Mesendoderm (in vitro differentiated cells): ENCODE data around the gene DCBLD1.

Source experiments
- DNase-seq: peaks from one replicate; pipeline ENCODE4 v3.0.0; 2013
- H2AK5ac ChIP-seq: 2 replicates; pipeline ENCODE4 v1.6.1; 2013; ENCODE audit warnings: low read length, inconsistent platforms
- H2BK120ac ChIP-seq: 2 replicates; pipeline ENCODE4 v1.6.1; 2013; ENCODE audit warnings: low read depth, mild to moderate bottlenecking, low read length, moderate library complexity, mixed read lengths
- H2BK15ac ChIP-seq: replicated peaks from 2 replicates; pipeline ENCODE4 v1.6.1; 2013; ENCODE audit warnings: low read depth, mild to moderate bottlenecking, moderate library complexity
- H2BK5ac ChIP-seq: 2 replicates; pipeline ENCODE4 v1.6.1; 2013; ENCODE audit warnings: low read length, inconsistent platforms
- H3K18ac ChIP-seq: 2 replicates; pipeline ENCODE4 v1.6.1; 2013; ENCODE audit warnings: mild to moderate bottlenecking, low read length, mixed read lengths
- H3K23ac ChIP-seq: one replicate; pipeline ENCODE4 v1.6.1; 2013; ENCODE audit warnings: low read length
- H3K27ac ChIP-seq: 2 replicates; pipeline ENCODE4 v1.5.1; 2013; ENCODE audit warnings: low read depth, mild to moderate bottlenecking, inconsistent platforms, low read length, moderate library complexity
- H3K27me3 ChIP-seq: 2 replicates; pipeline ENCODE4 v1.6.1; 2013; ENCODE audit warnings: low read length, control low read depth, mild to moderate bottlenecking, inconsistent platforms; ENCODE audit not compliant: insufficient read depth, poor library complexity
- H3K36me3 ChIP-seq: 2 replicates; pipeline ENCODE4 v1.6.1; 2013; ENCODE audit warnings: low read length, inconsistent platforms; ENCODE audit not compliant: control insufficient read depth, insufficient read depth
- H3K4ac ChIP-seq: one replicate; pipeline ENCODE4 v1.6.1; 2013; ENCODE audit warnings: low read depth, mild to moderate bottlenecking, low read length, moderate library complexity
- H3K4me1 ChIP-seq: 2 replicates; pipeline ENCODE4 v1.6.1; 2013; ENCODE audit warnings: low read depth, low read length, inconsistent platforms; ENCODE audit not compliant: control insufficient read depth
- H3K4me2 ChIP-seq: 2 replicates; pipeline ENCODE4 v1.6.1; 2013; ENCODE audit warnings: low read length
- H3K4me3 ChIP-seq: 2 replicates; pipeline ENCODE4 v1.5.1; 2013; ENCODE audit warnings: mild to moderate bottlenecking, low read length
- H3K56ac ChIP-seq: one replicate; pipeline ENCODE4 v1.6.1; 2013; ENCODE audit warnings: low read length
- H3K79me1 ChIP-seq: 2 replicates; pipeline ENCODE4 v1.6.1; 2013; ENCODE audit warnings: low read length, inconsistent platforms
- H3K79me2 ChIP-seq: 2 replicates; pipeline ENCODE4 v1.6.1; 2013; ENCODE audit warnings: mild to moderate bottlenecking, low read length; ENCODE audit not compliant: control insufficient read depth, insufficient read depth
- H3K9ac ChIP-seq: 2 replicates; pipeline ENCODE4 v1.6.1; 2013; ENCODE audit warnings: low read length, inconsistent platforms
- H4K5ac ChIP-seq: one replicate; pipeline ENCODE4 v1.6.1; 2013; ENCODE audit warnings: low read length
- H4K8ac ChIP-seq: one replicate; pipeline ENCODE4 v1.6.1; 2013; ENCODE audit warnings: low read depth, mild to moderate bottlenecking, control low read depth, low read length, moderate library complexity
- WGBS: extraction: QIAGEN DNeasy Blood & Tissue Kit; methylation state at CpG from one replicate; pipeline ENCODE4 v1.1.7; 2013; ENCODE audit warnings: low lambda C conversion rate, missing lambda C conversion rate; ENCODE audit not compliant: insufficient coverage; ENCODE audit errors: extremely low coverage; 5-methylcytosine and 5-hydroxymethylcytosine counted together

DCBLD1 gene

GRCh38 chr6:117495869-117496268 is 13.4 kb downstream of the DCBLD1 start:
- Histone ChIP-seq H2BK120ac (no peak overlapping the region), H2BK5ac (no peak overlapping the region), H3K4me1 (no peaks in the 10 kb centered on the region), H3K56ac (no peak overlapping the region), H2AK5ac (no peak overlapping the region), H3K79me1 (peaks cover 3% of the 10 kb centered on the region), H3K23ac (no peak overlapping the region), H4K5ac (no peak overlapping the region), H3K4me2 (no peak overlapping the region), H3K36me3 (no peaks in the 10 kb centered on the region), H2BK15ac (no peak overlapping the region), H3K4me3 (no peak overlapping the region), H3K4ac (no peak overlapping the region), H4K8ac (no peak overlapping the region), H3K27me3 (no peaks in the 10 kb centered on the region), H3K27ac (no peak overlapping the region), H3K79me2 (peaks cover 2% of the 10 kb centered on the region), H3K9ac (no peak overlapping the region), H3K18ac (no peak overlapping the region)
- DNase-seq = no peak
- no CpG with 5 or more reads among the region's 2 CpGs for WGBS

GRCh38 chr6:117496383-117496990 is 14.0 kb downstream of the DCBLD1 start:
- H2BK120ac ChIP-seq = no peak overlapping the region
- H3K18ac ChIP-seq = no peak overlapping the region
- no peak overlapping the region for H2BK15ac ChIP-seq
- H3K4ac ChIP-seq = no peak overlapping the region
- no peaks in the 10 kb centered on the region for H3K36me3 ChIP-seq
- no peaks in the 10 kb centered on the region for H3K4me1 ChIP-seq
- no peak overlapping the region for H4K5ac ChIP-seq
- no CpG with 5 or more reads among the region's 1 CpG for WGBS
- H3K79me2 ChIP-seq = peaks cover 2% of the 10 kb centered on the region
- peaks cover 3% of the 10 kb centered on the region for H3K79me1 ChIP-seq
- no peak overlapping the region for H4K8ac ChIP-seq
- no peak overlapping the region for H2BK5ac ChIP-seq
- no peak overlapping the region for H3K4me2 ChIP-seq
- no peak overlapping the region for H3K9ac ChIP-seq
- H3K23ac ChIP-seq = no peak overlapping the region
- no peak overlapping the region for H2AK5ac ChIP-seq
- no peak overlapping the region for H3K4me3 ChIP-seq
- H3K27me3 ChIP-seq = no peaks in the 10 kb centered on the region
- no peak overlapping the region for H3K27ac ChIP-seq
- no peak for DNase-seq
- H3K56ac ChIP-seq = no peak overlapping the region

- no peaks in the 10 kb centered on the region for H3K4me1 ChIP-seq
These were observed 14.8 kb downstream of the DCBLD1 start for GRCh38 chr6:117497237-117497636.

GRCh38 chr6:117498159-117498558 is 15.7 kb downstream of the DCBLD1 start:
- no peak for DNase-seq
- no peak overlapping the region for H2BK5ac ChIP-seq

More at GRCh38 chr6:117497237-117497636, 14.8 kb downstream of the DCBLD1 start:
- Histone ChIP-seq H2BK5ac (no peak overlapping the region), H3K79me2 (peaks cover 2% of the 10 kb centered on the region), H3K36me3 (no peaks in the 10 kb centered on the region), H3K27ac (no peak overlapping the region), H2BK15ac (no peak overlapping the region), H3K27me3 (no peaks in the 10 kb centered on the region), H4K8ac (no peak overlapping the region), H4K5ac (no peak overlapping the region), H3K79me1 (peaks cover 3% of the 10 kb centered on the region), H3K18ac (no peak overlapping the region), H2AK5ac (no peak overlapping the region), H3K4me3 (no peak overlapping the region), H3K9ac (no peak overlapping the region), H3K56ac (no peak overlapping the region), H3K4me2 (no peak overlapping the region), H2BK120ac (no peak overlapping the region), H3K4ac (no peak overlapping the region), H3K23ac (no peak overlapping the region)
- WGBS = no CpG with 5 or more reads among the region's 1 CpG
- no peak for DNase-seq

GRCh38 chr6:117501722-117502121 is 19.2 kb downstream of the DCBLD1 start:
- H2BK5ac ChIP-seq = no peak overlapping the region
- H4K5ac ChIP-seq = no peak overlapping the region
- H3K79me1 ChIP-seq = no peaks in the 10 kb centered on the region
- no peaks in the 10 kb centered on the region for H3K79me2 ChIP-seq
- DNase-seq = no peak
- H3K27me3 ChIP-seq = no peaks in the 10 kb centered on the region
- H2AK5ac ChIP-seq = no peak overlapping the region
- no peak overlapping the region for H2BK15ac ChIP-seq
- H3K4ac ChIP-seq = no peak overlapping the region
- no peaks in the 10 kb centered on the region for H3K4me1 ChIP-seq
- H3K36me3 ChIP-seq = no peaks in the 10 kb centered on the region
- no peak overlapping the region for H3K4me3 ChIP-seq
- H4K8ac ChIP-seq = no peak overlapping the region
- H2BK120ac ChIP-seq = no peak overlapping the region
- H3K18ac ChIP-seq = no peak overlapping the region
- H3K4me2 ChIP-seq = no peak overlapping the region
- no CpG with 5 or more reads among the region's 2 CpGs for WGBS
- H3K56ac ChIP-seq = no peak overlapping the region
- no peak overlapping the region for H3K23ac ChIP-seq
- H3K9ac ChIP-seq = no peak overlapping the region
- no peak overlapping the region for H3K27ac ChIP-seq

More at GRCh38 chr6:117498159-117498558, 15.7 kb downstream of the DCBLD1 start:
- no peak overlapping the region for H2AK5ac ChIP-seq
- H3K36me3 ChIP-seq = no peaks in the 10 kb centered on the region
- H2BK15ac ChIP-seq = no peak overlapping the region
- H3K4ac ChIP-seq = no peak overlapping the region
- H3K27me3 ChIP-seq = no peaks in the 10 kb centered on the region
- no peak overlapping the region for H2BK120ac ChIP-seq
- H3K23ac ChIP-seq = no peak overlapping the region
- H4K5ac ChIP-seq = no peak overlapping the region
- no peak overlapping the region for H3K18ac ChIP-seq
- H3K4me1 ChIP-seq = no peaks in the 10 kb centered on the region
- H3K79me2 ChIP-seq = peaks cover 2% of the 10 kb centered on the region
- H3K9ac ChIP-seq = no peak overlapping the region
- no peak overlapping the region for H3K56ac ChIP-seq
- peaks cover 3% of the 10 kb centered on the region for H3K79me1 ChIP-seq
- H3K4me3 ChIP-seq = no peak overlapping the region
- H3K27ac ChIP-seq = no peak overlapping the region
- H4K8ac ChIP-seq = no peak overlapping the region
- no peak overlapping the region for H3K4me2 ChIP-seq
- no CpG with 5 or more reads among the region's 2 CpGs for WGBS

GRCh38 chr6:117502580-117502979 is 20.1 kb downstream of the DCBLD1 start:
- H2AK5ac ChIP-seq = no peak overlapping the region
- no peak overlapping the region for H2BK15ac ChIP-seq
- H3K27ac ChIP-seq = no peak overlapping the region
- no peaks in the 10 kb centered on the region for H3K79me2 ChIP-seq
- no peak overlapping the region for H3K4me2 ChIP-seq
- H3K4me3 ChIP-seq = no peak overlapping the region
- no peaks in the 10 kb centered on the region for H3K79me1 ChIP-seq
- H4K8ac ChIP-seq = no peak overlapping the region
- H3K56ac ChIP-seq = no peak overlapping the region
- H3K27me3 ChIP-seq = no peaks in the 10 kb centered on the region
- no peaks in the 10 kb centered on the region for H3K36me3 ChIP-seq
- no peak overlapping the region for H3K9ac ChIP-seq
- no peak for DNase-seq
- no peaks in the 10 kb centered on the region for H3K4me1 ChIP-seq
- no peak overlapping the region for H3K18ac ChIP-seq
- WGBS = no CpG with 5 or more reads among the region's 1 CpG
- H3K23ac ChIP-seq = no peak overlapping the region
- H4K5ac ChIP-seq = no peak overlapping the region
- H2BK120ac ChIP-seq = no peak overlapping the region
- H3K4ac ChIP-seq = no peak overlapping the region
- no peak overlapping the region for H2BK5ac ChIP-seq
